ENCODE measurements around the gene RPP25.
"Not testable (repeated sequence)": the region's sequence is repeated elsewhere in the genome, so short reads cannot be mapped to it uniquely, and the experiment has no call there.

Gene RPP25

DNA sequence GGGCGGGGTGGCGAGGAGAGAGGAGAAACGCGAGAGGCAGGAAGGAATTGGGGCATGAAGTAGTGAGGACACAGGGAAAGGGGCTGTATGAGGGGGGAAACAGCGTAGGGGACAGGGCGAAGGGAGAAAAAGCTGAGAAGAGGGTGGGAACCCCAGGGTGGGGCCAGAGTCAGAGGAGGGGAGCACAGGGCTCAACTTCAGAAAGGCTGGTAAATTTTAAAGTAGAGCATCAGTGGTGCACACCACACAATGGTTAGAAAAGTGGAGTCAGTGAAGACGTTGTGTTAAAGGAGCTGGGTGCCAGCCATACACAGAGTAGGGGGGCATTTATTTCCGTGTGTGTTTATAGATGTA lies 3.0 kb upstream of the RPP25 start:
- Histone ChIP-seq H3K9me3 (no peaks in the 10 kb centered on the region), H3K36me3 (replicated peaks) (no peaks in the 10 kb centered on the region), H3K4me1 (peaks cover 47% of the 10 kb centered on the region), H3K27me3 (ENCODE audit: low read depth) (no peaks in the 10 kb centered on the region), H3K4me3 (no peak overlapping the region)
- no peak for DNase-seq (ENCODE audit: low spot score in 2 of 2)
- in situ Hi-C loops (cut with MboI; ENCODE audit: low sequenced_read_pairs), result loop anchor here (5.0 kb wide), 1 partner anchor 337 kb away; no protein-coding TSS in a partner anchor

DNA sequence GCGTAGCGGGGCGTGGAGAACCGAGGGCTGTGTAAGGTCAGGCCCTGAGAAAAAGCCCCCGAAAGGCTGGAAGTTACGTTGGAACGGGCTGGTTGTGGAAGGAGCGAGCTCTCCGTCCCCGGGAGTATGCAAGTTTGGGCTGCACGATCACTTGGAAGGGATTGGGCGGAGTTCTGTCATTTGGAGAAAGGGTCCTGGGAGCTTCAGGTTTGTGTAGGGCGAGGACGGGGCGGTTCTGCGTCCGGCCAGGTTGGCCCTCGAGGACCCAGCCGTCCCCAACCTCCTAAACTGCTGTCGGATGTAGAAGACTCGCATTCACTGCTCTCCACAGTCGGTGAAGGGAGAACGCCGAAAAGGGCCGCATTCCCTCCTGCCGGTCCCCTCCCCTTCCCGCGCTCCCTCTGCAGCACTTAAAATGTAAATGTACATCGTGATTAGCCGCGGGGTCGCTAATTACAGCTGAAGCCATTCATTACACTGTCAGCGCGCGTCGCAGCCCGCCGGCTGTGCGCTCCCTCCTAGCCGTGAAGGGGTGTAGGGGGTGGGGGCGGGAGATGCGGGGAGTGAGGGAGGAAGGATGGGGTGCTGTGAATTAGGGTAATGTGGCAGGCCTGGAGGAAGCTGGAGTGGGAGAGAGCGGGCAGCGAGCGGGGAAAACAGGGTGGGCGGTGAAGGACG lies 2.5 kb upstream of the RPP25 start:
- Histone ChIP-seq H3K9me3 (no peaks in the 10 kb centered on the region), H3K4me3 (peak overlapping the region; percentile 6; the same call in 1 of the 2 replicates), H3K4me1 (peaks cover 47% of the 10 kb centered on the region), H3K36me3 (replicated peaks) (no peaks in the 10 kb centered on the region), H3K27me3 (ENCODE audit: low read depth) (no peaks in the 10 kb centered on the region)
- peak; percentile 50 to 74 for DNase-seq (ENCODE audit: low spot score in 2 of 2)
- in situ Hi-C loops (cut with MboI; ENCODE audit: low sequenced_read_pairs), result loop anchor here (5.0 kb wide), 1 partner anchor 337 kb away; no protein-coding TSS in a partner anchor

GRCh38 chr15:74958320-74958907 lies 1.8 kb upstream of the RPP25 start:
- Histone ChIP-seq H3K36me3 (replicated peaks) (no peaks in the 10 kb centered on the region), H3K4me3 (no peak overlapping the region), H3K27me3 (ENCODE audit: low read depth) (no peaks in the 10 kb centered on the region), H3K9me3 (no peaks in the 10 kb centered on the region), H3K4me1 (peaks cover 47% of the 10 kb centered on the region)
- in situ Hi-C loops (cut with MboI; ENCODE audit: low sequenced_read_pairs), result loop anchor here (5.0 kb wide), 1 partner anchor 336 kb away; no protein-coding TSS in a partner anchor
- DNase-seq (ENCODE audit: low spot score in 2 of 2), result peak; percentile 51 to 67

- Histone ChIP-seq H3K4me3 (peak overlapping the region; percentile 28), H3K4me1 (peaks cover 47% of the 10 kb centered on the region), H3K27me3 (ENCODE audit: low read depth) (no peaks in the 10 kb centered on the region), H3K9me3 (no peaks in the 10 kb centered on the region), H3K36me3 (replicated peaks) (no peaks in the 10 kb centered on the region)
- in situ Hi-C loops (cut with MboI; ENCODE audit: low sequenced_read_pairs), result loop anchor here (5.0 kb wide), 1 partner anchor 335 kb away; no protein-coding TSS in a partner anchor
- no peak for DNase-seq (ENCODE audit: low spot score in 2 of 2)
Observed at GRCh38 chr15:74957476-74958035, 984 bp upstream of the RPP25 start.

DNA sequence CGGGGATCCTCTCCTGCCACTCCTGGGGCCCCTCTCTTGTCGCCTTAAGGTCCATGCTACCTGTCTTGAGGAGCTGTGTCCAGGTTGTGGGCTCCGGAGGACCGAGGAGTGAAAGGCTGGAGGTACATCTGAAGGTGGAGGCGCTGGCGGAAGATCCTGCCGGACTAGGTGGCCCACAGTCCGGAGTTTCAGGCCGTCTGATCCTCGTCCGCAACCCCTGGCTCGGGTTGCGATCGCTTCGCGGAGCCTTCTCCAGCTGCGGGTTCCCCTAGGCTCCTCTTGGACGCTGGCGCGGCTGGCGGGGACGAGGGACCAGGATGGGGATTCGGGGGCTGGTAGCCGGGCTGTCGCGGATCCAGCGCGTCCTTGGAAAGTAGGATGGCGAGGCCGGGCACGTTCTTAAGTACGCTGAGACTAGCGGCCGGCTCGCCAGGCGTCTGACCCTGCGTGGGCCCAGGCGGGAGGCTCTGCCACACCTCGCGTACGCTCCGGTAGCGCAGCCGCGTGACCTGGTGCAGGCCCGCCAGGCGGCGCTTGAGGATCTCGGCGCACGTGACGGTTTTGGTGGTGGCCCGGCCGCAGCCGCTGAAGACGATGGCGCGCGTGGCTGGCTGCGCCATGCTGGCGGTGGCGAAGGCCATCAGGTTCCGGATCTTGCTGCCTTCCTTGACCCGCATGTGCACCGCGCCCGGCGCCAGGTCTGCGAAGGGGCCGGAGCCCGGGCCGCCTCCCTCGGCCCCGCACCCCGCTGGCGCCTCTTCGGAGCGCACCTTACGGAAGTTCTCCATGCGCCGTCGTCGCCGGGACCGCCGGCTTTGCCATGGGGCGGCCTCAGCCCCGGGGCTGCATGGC lies 550 bp downstream of the RPP25 start:
- peaks cover 47% of the 10 kb centered on the region for H3K4me1 ChIP-seq
- DNase-seq (ENCODE audit: low spot score in 2 of 2), result peak in 1 of 2 experiments; percentile 68
- peak overlapping the region; percentile 28 for H3K4me3 ChIP-seq
- H3K27me3 ChIP-seq (ENCODE audit: low read depth), result no peaks in the 10 kb centered on the region
- no peaks in the 10 kb centered on the region for H3K36me3 ChIP-seq (replicated peaks)
- in situ Hi-C loops (cut with MboI; ENCODE audit: low sequenced_read_pairs), result loop anchor here (5.0 kb wide), 1 partner anchor 334 kb away; no protein-coding TSS in a partner anchor
- no peaks in the 10 kb centered on the region for H3K9me3 ChIP-seq

GRCh38 chr15:74955017-74955416 lies 1.6 kb downstream of the RPP25 start:
- no peaks in the 10 kb centered on the region for H3K27me3 ChIP-seq (ENCODE audit: low read depth)
- no peaks in the 10 kb centered on the region for H3K9me3 ChIP-seq
- H3K4me3 ChIP-seq, result peak overlapping the region; percentile 28
- peaks cover 45% of the 10 kb centered on the region for H3K4me1 ChIP-seq
- no peak for DNase-seq (ENCODE audit: low spot score in 2 of 2)
- in situ Hi-C loops (cut with MboI; ENCODE audit: low sequenced_read_pairs), result loop anchor here (5.0 kb wide), 1 partner anchor 333 kb away; no protein-coding TSS in a partner anchor
- no peaks in the 10 kb centered on the region for H3K36me3 ChIP-seq (replicated peaks)

GRCh38 chr15:74954515-74954914 lies 2.1 kb downstream of the RPP25 start:
- H3K36me3 ChIP-seq (replicated peaks), result no peaks in the 10 kb centered on the region
- no peak for DNase-seq (ENCODE audit: low spot score in 2 of 2)
- H3K9me3 ChIP-seq, result no peaks in the 10 kb centered on the region
- H3K4me3 ChIP-seq, result no peak overlapping the region
- H3K4me1 ChIP-seq, result peaks cover 40% of the 10 kb centered on the region
- in situ Hi-C loops (cut with MboI; ENCODE audit: low sequenced_read_pairs), result loop anchor here (5.0 kb wide), 2 partner anchors 182 to 312 kb away; no protein-coding TSS in a partner anchor
- no peaks in the 10 kb centered on the region for H3K27me3 ChIP-seq (ENCODE audit: low read depth)

DNA sequence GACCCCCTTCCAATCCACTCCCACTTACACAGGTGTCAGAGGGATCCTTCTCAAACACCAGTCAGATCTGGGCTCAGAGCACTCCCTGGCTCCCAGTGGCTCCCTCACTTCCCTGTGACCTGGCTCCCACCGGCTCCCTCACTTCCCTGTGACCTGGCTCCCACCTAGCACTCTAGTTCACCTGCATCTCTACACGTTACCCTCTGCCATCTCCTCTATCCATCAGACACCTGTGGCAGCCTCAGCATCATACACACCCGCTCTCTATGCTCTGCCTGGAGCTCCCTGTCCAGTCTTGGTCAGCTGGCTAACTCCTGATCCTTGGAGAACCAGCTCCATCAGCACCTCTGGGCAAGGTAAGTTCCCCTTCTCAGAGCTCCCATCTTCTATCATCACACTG lies 5.6 kb downstream of the RPP25 start:
- in situ Hi-C loops (cut with MboI; ENCODE audit: low sequenced_read_pairs), result loop anchor here (5.0 kb wide), 2 partner anchors 179 to 309 kb away; no protein-coding TSS in a partner anchor
- DNase-seq (ENCODE audit: low spot score in 2 of 2), result no peak
- Histone ChIP-seq H3K4me3 (no peak overlapping the region), H3K4me1 (peaks cover 12% of the 10 kb centered on the region), H3K27me3 (ENCODE audit: low read depth) (no peaks in the 10 kb centered on the region), H3K36me3 (replicated peaks) (no peaks in the 10 kb centered on the region), H3K9me3 (no peaks in the 10 kb centered on the region)

DNA sequence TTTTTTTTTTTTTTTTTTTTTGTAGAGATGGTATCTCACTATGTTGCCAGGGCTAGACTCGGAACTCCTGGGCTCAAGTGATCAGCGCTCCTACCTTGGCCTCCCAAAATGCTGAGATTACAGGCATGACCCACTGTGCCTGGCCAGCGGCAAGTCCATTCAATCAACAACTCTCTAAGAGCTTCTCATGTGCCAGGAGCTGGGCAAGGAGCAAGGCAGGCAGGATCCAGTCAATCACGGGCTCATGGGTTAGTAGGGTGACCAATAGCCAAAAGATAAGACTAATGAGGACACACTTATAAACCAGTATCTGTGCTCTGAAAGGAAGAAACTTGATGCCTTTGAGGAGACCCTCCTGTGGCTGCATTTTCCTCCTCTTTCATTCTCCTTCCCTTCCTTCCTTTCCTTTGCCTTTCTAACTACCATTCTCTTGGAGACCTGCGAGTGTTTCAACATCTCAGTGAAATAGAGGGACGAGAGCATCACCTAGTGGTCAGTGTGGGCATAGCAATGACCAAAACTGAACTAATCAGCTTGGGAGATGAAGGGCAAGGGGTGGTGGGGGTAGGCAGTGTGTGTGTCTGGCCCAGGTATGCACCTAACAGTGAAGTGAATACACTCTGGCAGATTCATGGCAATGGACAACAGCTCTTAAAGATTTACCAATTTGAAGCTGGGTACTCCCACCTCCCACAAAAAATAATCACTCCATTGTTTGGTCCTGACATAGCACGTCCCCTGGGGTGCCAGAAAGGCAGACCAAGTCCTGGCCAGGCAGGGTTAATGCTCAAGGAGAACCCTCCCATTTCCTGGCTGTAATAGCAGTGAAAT lies 6.3 kb downstream of the RPP25 start:
- Histone ChIP-seq H3K27me3 (ENCODE audit: low read depth) (no peaks in the 10 kb centered on the region), H3K4me1 (peaks cover 5% of the 10 kb centered on the region), H3K36me3 (replicated peaks) (no peaks in the 10 kb centered on the region), H3K4me3 (no peak overlapping the region), H3K9me3 (no peaks in the 10 kb centered on the region)
- DNase-seq (ENCODE audit: low spot score in 2 of 2), result peak; percentile 90 to 94
- in situ Hi-C loops (cut with MboI; ENCODE audit: low sequenced_read_pairs), result loop anchor here (5.0 kb wide), 2 partner anchors 178 to 308 kb away; no protein-coding TSS in a partner anchor

DNA sequence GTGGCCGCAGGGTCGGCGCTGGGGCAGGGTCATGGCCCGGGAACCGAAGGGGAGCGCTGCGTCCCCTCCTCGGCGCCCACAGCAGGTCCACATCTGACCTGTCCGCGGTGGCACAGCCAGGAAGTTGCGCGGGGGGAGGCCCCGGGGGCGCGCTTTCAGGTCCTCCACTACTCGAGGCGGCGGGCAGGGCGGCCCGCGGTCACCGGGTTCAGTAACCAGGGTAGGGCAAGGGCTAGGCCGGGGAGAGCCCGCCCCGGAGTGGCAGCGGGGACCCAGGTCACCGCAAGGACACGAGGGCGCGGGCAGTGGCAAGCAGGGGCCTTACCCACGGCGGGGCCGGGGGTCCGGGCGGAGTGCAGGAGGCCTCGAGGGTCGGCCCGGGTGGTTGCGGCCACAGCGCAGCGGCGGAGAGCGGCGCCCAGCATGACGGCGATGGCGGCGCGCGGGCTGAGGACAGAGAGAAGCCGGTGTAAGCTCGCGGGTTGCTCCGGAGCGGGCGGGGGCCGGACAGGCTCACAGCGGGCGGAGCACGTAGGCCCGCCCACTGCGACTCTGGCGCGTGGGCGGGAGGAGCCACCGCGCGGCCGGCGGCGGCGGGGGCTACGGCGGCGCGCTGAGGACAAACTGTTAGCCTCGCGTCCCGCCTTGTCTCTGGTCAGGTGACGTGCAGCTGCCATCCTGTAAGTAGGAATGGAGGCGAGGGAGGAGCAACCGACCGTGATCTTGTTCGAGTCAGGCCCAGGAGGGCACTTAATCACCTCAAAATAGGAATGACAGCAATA lies 18.8 kb downstream of the RPP25 start, which contains the start of gene COX5A:
TSS of gene COX5A (minus strand) at position 484 of the 782 bp plus-strand sequence. CDS start at position 425, 59 bp downstream.
- peaks cover 22% of the 10 kb centered on the region for H3K36me3 ChIP-seq (replicated peaks)
- peak within 1 kb of the TSS; percentile 96 for H3K4me3 ChIP-seq
- peak; percentile 99 to 100 for DNase-seq (ENCODE audit: low spot score in 2 of 2)
- H3K4me1 ChIP-seq, result peaks cover 24% of the 10 kb centered on the region
- no peaks in the 10 kb centered on the region for H3K9me3 ChIP-seq
- in situ Hi-C loops (cut with MboI; ENCODE audit: low sequenced_read_pairs), result no loop called here
- H3K27me3 ChIP-seq (ENCODE audit: low read depth), result no peaks in the 10 kb centered on the region

DNA sequence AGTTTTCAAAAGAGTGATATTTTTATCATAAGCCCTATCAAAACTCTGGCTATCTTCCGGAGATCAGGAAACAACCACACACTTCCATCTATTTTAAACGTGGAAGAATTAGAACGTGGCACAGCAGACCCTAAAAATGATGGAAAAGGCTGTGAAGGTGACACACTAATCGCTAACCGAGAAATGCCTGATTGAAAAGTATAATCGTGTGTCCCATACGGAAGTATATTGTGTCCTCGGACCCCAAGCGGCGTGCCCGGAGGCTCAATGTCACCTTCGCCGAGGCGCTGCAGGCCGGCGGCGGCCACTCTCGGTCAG lies 19.3 kb downstream of the RPP25 start:
- peak in 1 of 2 experiments; percentile 60 for DNase-seq (ENCODE audit: low spot score in 2 of 2)
- in situ Hi-C loops (cut with MboI; ENCODE audit: low sequenced_read_pairs), result no loop called here
- Histone ChIP-seq H3K36me3 (replicated peaks) (peaks cover 24% of the 10 kb centered on the region), H3K4me1 (peaks cover 24% of the 10 kb centered on the region), H3K9me3 (no peaks in the 10 kb centered on the region), H3K27me3 (ENCODE audit: low read depth) (no peaks in the 10 kb centered on the region), H3K4me3 (peak overlapping the region; percentile 96)

- Histone ChIP-seq H3K36me3 (replicated peaks) (peaks cover 40% of the 10 kb centered on the region), H3K4me1 (peaks cover 24% of the 10 kb centered on the region)
- H3K9me3 ChIP-seq; H3K4me3 ChIP-seq; in situ Hi-C loops (cut with MboI; ENCODE audit: low sequenced_read_pairs); H3K27me3 ChIP-seq (ENCODE audit: low read depth): not testable (repeated sequence)
- DNase-seq (ENCODE audit: low spot score in 2 of 2), result peak; percentile 48 to 77
Observed at GRCh38 chr15:74935193-74935592, 21.4 kb downstream of the RPP25 start.
